ENCODE data around the gene CCDC63.

CCDC63 gene

DNA sequence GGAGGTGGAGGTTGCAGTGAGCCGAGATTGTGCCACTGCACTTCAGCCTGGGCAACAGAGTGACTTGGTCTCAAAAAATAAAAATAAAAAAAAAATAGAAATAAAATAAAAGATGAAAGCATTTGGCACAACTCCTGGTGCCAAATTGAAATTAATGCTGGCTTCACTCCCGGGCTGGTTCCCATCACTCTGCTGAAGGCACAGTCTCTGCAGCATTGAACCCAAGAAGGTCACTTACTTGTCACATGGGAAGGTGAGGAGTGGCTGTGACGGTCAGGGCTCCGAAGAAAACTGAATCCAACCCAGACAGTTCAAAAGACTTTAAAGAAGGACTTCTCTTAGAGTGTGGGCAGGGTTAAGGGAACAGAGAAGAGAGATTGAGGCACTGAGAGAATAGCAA is 10.5 kb upstream of the CCDC63 start:
- H3K4me3 ChIP-seq (ENCODE audit: low read depth, low read length), result no peak overlapping the region
- TF ChIP-seq, protein P1, sequence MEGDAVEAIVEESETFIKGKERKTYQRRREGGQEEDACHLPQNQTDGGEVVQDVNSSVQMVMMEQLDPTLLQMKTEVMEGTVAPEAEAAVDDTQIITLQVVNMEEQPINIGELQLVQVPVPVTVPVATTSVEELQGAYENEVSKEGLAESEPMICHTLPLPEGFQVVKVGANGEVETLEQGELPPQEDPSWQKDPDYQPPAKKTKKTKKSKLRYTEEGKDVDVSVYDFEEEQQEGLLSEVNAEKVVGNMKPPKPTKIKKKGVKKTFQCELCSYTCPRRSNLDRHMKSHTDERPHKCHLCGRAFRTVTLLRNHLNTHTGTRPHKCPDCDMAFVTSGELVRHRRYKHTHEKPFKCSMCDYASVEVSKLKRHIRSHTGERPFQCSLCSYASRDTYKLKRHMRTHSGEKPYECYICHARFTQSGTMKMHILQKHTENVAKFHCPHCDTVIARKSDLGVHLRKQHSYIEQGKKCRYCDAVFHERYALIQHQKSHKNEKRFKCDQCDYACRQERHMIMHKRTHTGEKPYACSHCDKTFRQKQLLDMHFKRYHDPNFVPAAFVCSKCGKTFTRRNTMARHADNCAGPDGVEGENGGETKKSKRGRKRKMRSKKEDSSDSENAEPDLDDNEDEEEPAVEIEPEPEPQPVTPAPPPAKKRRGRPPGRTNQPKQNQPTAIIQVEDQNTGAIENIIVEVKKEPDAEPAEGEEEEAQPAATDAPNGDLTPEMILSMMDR (IDR thresholded peaks at IDR 0.05; ENCODE audit: low read depth, low read length, missing control alignments), result no peak
- no peak for DNase-seq (ENCODE audit: low read depth)

DNA sequence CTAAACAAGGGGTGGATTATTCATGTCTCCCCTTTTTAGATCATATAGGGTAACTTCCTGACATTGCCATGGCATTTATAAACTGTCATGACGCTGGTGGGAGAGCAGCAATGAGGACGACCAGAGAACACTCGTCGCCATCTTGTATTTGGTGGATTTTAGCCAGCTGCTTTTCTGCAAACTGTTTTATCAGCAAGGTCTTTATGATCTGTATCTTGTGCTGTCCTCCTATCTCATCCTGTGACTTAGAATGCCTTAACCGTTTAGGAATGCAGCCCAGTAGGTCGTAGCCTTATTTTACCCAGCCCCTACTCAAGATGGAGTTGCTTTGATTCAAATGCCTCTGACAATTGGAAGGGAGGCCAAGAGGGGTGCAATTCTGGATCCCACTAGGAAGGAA is 5.8 kb upstream of the CCDC63 start:
- TF ChIP-seq, protein P1 (IDR thresholded peaks at IDR 0.05; ENCODE audit: low read depth, low read length, missing control alignments), result no peak
- DNase-seq (ENCODE audit: low read depth), result no peak
- H3K4me3 ChIP-seq (ENCODE audit: low read depth, low read length), result no peak overlapping the region

DNA sequence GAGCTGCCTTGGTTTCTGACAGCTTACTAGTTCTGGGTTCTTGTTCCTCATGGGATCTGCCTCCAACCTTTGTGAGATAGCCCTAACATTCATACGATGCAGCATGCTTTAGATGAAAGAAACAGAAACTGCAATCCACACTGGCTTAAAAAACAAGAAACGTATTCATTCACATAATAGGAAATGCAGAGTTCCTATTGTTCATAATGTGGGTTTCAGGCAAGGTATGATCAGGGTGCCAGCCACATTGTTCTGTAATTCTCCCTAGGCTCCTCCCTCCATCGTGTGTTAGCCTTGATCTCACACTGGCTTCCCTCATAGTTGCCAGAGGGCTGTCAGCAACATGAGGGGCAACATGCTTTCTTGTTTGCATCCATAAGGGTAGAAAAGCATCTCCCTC is 2.7 kb upstream of the CCDC63 start:
- TF ChIP-seq, protein P1 (IDR thresholded peaks at IDR 0.05; ENCODE audit: low read depth, low read length, missing control alignments), result no peak
- H3K4me3 ChIP-seq (ENCODE audit: low read depth, low read length), result no peak overlapping the region
- DNase-seq (ENCODE audit: low read depth), result no peak

DNA sequence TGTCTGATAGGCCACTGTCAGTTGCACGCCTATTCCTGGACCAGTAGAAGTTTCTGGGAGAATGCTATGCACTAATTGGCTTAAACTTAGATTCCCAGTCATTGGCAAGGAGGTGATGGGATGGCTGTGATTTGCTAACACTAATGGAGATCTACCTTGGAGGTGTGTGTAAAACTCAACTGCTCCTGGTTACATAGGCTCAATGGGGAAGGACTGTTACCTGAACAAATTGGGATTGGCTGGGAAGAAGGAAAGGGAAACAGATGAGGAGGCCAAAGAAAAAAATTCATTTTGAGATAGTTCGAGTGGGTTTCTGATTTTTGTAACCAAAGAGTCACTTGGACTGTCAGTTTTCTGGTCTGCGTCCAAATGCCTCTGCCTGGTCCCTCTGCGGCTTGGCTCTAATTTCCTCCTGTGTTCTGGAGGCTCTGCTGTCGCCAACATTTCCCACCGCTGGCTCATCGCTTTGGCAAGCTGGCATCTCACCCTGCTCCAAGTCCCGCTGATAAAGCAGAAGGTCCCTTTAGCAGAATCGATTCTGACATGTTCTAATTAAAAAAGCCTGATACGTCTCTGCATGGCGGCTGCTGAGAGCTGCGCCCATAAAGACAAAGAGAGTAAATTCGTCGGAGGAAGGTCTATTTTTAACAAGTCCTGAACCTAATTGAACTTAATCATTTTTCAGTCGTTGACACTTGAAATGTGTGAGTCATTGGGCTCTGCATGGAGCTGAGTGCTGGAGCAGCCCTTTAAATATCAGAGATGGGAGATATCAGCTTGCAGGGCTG is 2.0 kb upstream of the CCDC63 start:
- TF ChIP-seq, protein P1 (IDR thresholded peaks at IDR 0.05; ENCODE audit: low read depth, low read length, missing control alignments), result no peak
- no peak overlapping the region for H3K4me3 ChIP-seq (ENCODE audit: low read depth, low read length)
- no peak for DNase-seq (ENCODE audit: low read depth)

DNA sequence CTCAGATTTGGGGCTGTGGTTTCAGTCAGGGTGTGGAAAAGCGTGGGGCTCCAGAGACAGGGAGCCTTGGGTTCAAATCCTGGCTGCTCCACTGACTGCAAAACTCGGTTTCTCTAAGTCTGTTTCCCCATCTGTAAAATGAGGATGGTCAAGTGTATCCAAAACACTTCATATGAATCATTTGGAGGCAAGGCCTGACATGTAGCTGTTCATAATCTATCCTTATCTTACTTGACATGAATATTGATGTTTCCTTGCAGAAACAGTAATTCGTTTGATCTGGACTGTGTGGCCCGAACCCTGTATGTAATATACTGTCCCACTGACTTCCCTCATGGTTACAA is 1.5 kb upstream of the CCDC63 start:
- H3K4me3 ChIP-seq (ENCODE audit: low read depth, low read length), result no peak overlapping the region
- no peak for DNase-seq (ENCODE audit: low read depth)
- TF ChIP-seq, protein P1 (IDR thresholded peaks at IDR 0.05; ENCODE audit: low read depth, low read length, missing control alignments), result no peak

DNA sequence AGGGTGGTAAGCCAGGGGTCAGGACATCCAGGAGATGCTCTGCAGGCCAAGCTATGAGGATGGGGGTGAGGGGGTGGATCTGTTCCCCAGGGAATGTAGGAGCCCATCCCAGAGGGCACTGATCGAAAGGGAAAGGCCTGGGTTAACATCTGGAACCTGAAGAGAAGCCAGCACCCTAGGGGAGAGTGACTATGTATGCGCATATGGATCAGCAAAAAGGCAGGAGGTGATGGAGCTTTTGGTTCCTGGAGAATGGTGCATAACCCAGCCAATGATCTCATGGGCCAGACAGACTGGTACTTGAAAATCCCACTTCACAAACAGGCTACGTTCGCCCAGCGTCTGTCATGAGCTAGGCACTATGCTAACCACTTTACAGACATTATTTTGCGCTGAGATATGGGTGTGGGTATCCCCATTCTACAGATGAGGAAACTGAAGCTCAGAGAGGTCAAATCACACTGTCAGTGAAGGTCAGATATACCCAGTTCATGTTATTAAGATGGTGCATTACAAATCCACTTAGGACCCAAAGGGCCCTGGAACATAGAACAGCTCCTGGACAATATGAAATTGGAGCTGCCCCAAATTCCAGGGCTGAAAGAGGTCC is 1.6 kb downstream of the CCDC63 start:
- TF ChIP-seq, protein P1 (IDR thresholded peaks at IDR 0.05; ENCODE audit: low read depth, low read length, missing control alignments), result no peak
- no peak overlapping the region for H3K4me3 ChIP-seq (ENCODE audit: low read depth, low read length)
- DNase-seq (ENCODE audit: low read depth), result no peak

DNA sequence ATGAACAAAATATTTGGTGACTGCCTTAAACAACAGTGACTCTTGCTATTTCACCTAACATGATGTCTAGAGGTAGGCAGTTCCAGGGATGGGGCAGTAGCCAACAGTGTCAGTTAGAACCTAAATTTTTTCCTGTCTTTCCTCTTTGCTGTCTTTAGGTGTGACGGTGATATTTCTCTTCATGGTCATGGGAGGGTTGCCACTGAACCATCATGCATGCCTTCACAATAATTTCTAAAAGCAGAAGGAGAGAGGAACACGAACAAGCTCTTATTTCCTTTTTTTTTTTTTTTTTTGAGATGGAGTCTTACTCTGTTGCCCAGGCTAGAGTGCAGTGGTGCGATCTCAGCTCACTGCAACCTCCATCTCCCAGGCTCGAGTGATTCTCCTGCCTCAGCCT is 2.4 kb downstream of the CCDC63 start:
- no peak for DNase-seq (ENCODE audit: low read depth)
- no peak overlapping the region for H3K4me3 ChIP-seq (ENCODE audit: low read depth, low read length)
- TF ChIP-seq, protein P1 (IDR thresholded peaks at IDR 0.05; ENCODE audit: low read depth, low read length, missing control alignments), result no peak
